Adrenal gland (tissue), 5 donors: Measurements from ENCODE around the gene TRABD2A.

Experiments used
- POLR2A ChIP-seq, 2 donors: fragments of 450-650 bp; IDR thresholded peaks; one replicate each; pipeline ENCODE4 v1.6.1; 2017; ENCODE audit warnings: antibody characterized with exemption in 2 of 2, mild to moderate bottlenecking in 2 of 2, moderate library complexity in 1 of 2
- TF ChIP-seq, protein P1 (sequence below), 6 experiments: fragments of 450-650 bp in 4 of 6; fragments of 200-600 bp in 2 of 6; sonication (generic) in 1 of 6; IDR thresholded peaks; 1 replicate in 5 of 6; 2 replicates in 1 of 6; pipeline versions ENCODE4 v1.5.1 to v1.8.0; 2016 to 2021; ENCODE audit warnings: antibody characterized with exemption in 6 of 6, mild to moderate bottlenecking in 2 of 6, moderate library complexity in 1 of 6
- donor health status: DM: no; HTN: no; CAD: no.

- TF ChIP-seq POLR2A (IDR thresholded peaks at IDR 0.05): no peak
- TF ChIP-seq, protein P1, sequence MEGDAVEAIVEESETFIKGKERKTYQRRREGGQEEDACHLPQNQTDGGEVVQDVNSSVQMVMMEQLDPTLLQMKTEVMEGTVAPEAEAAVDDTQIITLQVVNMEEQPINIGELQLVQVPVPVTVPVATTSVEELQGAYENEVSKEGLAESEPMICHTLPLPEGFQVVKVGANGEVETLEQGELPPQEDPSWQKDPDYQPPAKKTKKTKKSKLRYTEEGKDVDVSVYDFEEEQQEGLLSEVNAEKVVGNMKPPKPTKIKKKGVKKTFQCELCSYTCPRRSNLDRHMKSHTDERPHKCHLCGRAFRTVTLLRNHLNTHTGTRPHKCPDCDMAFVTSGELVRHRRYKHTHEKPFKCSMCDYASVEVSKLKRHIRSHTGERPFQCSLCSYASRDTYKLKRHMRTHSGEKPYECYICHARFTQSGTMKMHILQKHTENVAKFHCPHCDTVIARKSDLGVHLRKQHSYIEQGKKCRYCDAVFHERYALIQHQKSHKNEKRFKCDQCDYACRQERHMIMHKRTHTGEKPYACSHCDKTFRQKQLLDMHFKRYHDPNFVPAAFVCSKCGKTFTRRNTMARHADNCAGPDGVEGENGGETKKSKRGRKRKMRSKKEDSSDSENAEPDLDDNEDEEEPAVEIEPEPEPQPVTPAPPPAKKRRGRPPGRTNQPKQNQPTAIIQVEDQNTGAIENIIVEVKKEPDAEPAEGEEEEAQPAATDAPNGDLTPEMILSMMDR (IDR thresholded peaks at IDR 0.05): no peak
Measured at GRCh38 chr2:84823788-84824187, 57.1 kb downstream of the TRABD2A start.
